ENCODE results near the gene CDRT15.

DNA sequence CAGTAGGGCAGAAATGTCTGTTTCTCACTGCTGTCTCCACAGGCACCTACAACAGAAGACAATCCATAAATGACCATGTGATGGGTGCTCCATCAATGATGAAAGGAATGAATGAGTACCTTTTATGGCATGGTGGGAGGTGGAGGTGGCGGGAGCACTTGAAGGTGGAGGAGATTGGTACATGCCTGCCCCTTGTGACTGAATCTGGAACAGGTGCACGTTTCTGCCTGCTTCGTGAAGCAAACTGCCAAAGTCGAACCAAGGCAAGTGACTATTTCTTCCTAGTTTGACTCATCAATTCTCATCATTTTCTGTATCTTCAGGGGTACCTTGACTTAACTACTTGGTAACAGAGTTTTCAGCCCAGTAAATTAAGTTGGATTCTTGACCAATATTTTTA is 25.4 kb downstream of the CDRT15 start:
- TF ChIP-seq GATA3 (IDR thresholded peaks at IDR 0.05; ENCODE audit: low read depth, low read length) (no peak), GATA2 (IDR thresholded peaks at IDR 0.05; ENCODE audit: low read depth, low read length) (no peak)
